Endothelial cell of umbilical vein (primary cell): ENCODE results near the gene SPANXN4. TPM values are rescaled to one million over a fixed set of nuclear protein-coding genes. Genes with fewer than 3 reads are reported as not detected.

ENCODE experiments used
- BruUV-seq: library from RNA; stranded (reverse); fragments of 400-500 nt; replicated peaks from 2 replicates; lab custom pipeline; 2021; lab: Mats Ljungman, UMichigan
- CTCF ChIA-PET: fragments of 300-600, 350-600 bp; sonication (Branson Sonifier 250); formaldehyde crosslinking; loops from one replicate; lab custom pipeline; 2021; ENCODE audit warnings: antibody characterized with exemption, inconsistent platforms; lab: Charles Lee
- POLR2A ChIA-PET: fragments of 300-600, 350-600 bp; sonication (Branson Sonifier 250); formaldehyde crosslinking; loops from one replicate; lab custom pipeline; 2021; ENCODE audit warnings: antibody characterized with exemption, inconsistent platforms; lab: Charles Lee
- DNase-seq: peaks from one replicate; pipeline ENCODE4 v3.0.0-alpha.2; 2011; ENCODE audit warnings: low read depth, low spot score
- FAIRE-seq: peaks from 2 replicates; lab custom pipeline; 2011; peaks lifted over from hg19 to GRCh38; lab: Jason Lieb, UNC
- H2AFZ ChIP-seq: 2 replicates; pipeline ENCODE4 v1.6.0; 2012; ENCODE audit warnings: low read depth, low read length, control low read depth, inconsistent platforms
- H3K27ac ChIP-seq: 2 replicates; pipeline ENCODE4 v1.5.1; 2011; ENCODE audit warnings: low read depth, mild to moderate bottlenecking, control low read depth, low read length, moderate library complexity; ENCODE audit not compliant: insufficient read depth
- H3K27me3 ChIP-seq, 2 experiments: 2 replicates each; pipeline versions ENCODE4 v1.6.0 to v1.6.1; 2011; ENCODE audit warnings: low read length in 2 of 2, mixed read lengths in 1 of 2; ENCODE audit not compliant: control insufficient read depth in 2 of 2, insufficient read depth in 2 of 2
- H3K36me3 ChIP-seq, 2 experiments: 2 replicates in 1 of 2; 3 replicates in 1 of 2; pipeline ENCODE4 v1.5.1; 2011; ENCODE audit warnings: low read length in 2 of 2, mild to moderate bottlenecking in 1 of 2, moderate library complexity in 1 of 2; ENCODE audit not compliant: control insufficient read depth in 2 of 2, insufficient read depth in 2 of 2; ENCODE audit errors: extremely low read depth in 1 of 2
- H3K4me1 ChIP-seq: 3 replicates; pipeline ENCODE4 v1.5.1; 2011; ENCODE audit warnings: mild to moderate bottlenecking, low read length; ENCODE audit not compliant: control insufficient read depth, insufficient read depth; ENCODE audit errors: extremely low read depth
- H3K4me2 ChIP-seq: 2 replicates; pipeline ENCODE4 v1.6.1; 2011; ENCODE audit warnings: low read length, control low read depth, mixed read lengths; ENCODE audit not compliant: insufficient read depth
- H3K4me3 ChIP-seq, 3 experiments: fragments of 200-600 bp in 1 of 3; sonication (generic), shearing (Covaris generic) in 1 of 3; replicated peaks in 1 of 3; 2 replicates each; pipeline ENCODE4 v1.5.1; 2011 to 2016; ENCODE audit warnings: control low read depth in 3 of 3, low read length in 3 of 3, mild to moderate bottlenecking in 2 of 3, inconsistent platforms in 1 of 3, low read depth in 1 of 3, moderate library complexity in 1 of 3; ENCODE audit not compliant: insufficient read depth in 1 of 3
- H3K79me2 ChIP-seq: 2 replicates; pipeline ENCODE4 v1.6.0; 2012; ENCODE audit warnings: low read length, inconsistent platforms; ENCODE audit not compliant: control insufficient read depth, insufficient read depth
- H3K9ac ChIP-seq: replicated peaks from 2 replicates; pipeline ENCODE3; 2011; ENCODE audit warnings: low read length, control low read depth; ENCODE audit not compliant: insufficient read depth; ENCODE audit errors: extremely low read depth
- H3K9me1 ChIP-seq: replicated peaks from 3 replicates; pipeline ENCODE4 v1.6.0; 2011; ENCODE audit warnings: mild to moderate bottlenecking, low read length; ENCODE audit not compliant: control insufficient read depth, insufficient read depth; ENCODE audit errors: extremely low read depth
- H3K9me3 ChIP-seq: replicated peaks from 2 replicates; pipeline ENCODE4 v1.5.1; 2012; ENCODE audit warnings: low read length, inconsistent platforms; ENCODE audit not compliant: control insufficient read depth, insufficient read depth
- H4K20me1 ChIP-seq: replicated peaks from 2 replicates; pipeline ENCODE3; 2011; ENCODE audit warnings: mild to moderate bottlenecking, low read length; ENCODE audit not compliant: control insufficient read depth, insufficient read depth; ENCODE audit errors: extremely low read depth
- CTCF ChIP-seq, 2 donors: IDR thresholded peaks; 1 replicate in 1 of 2; 2 replicates in 1 of 2; pipeline ENCODE4 v1.5.1; 2011; ENCODE audit warnings: low read length in 2 of 2, mild to moderate bottlenecking in 2 of 2, moderate library complexity in 2 of 2, control low read depth in 1 of 2, inconsistent platforms in 1 of 2, low read depth in 1 of 2; ENCODE audit not compliant: insufficient read depth in 1 of 2; ENCODE audit errors: extremely low read depth in 1 of 2
- FOS ChIP-seq: IDR thresholded peaks from 2 replicates; pipeline ENCODE4 v1.6.1; 2011; ENCODE audit warnings: mild to moderate bottlenecking, low read length, moderate library complexity, borderline replicate concordance; ENCODE audit not compliant: insufficient read depth
- GATA2 ChIP-seq: IDR thresholded peaks from 2 replicates; pipeline ENCODE4 v1.7.0; 2011; ENCODE audit warnings: low read depth, mild to moderate bottlenecking, moderate library complexity, mixed read lengths, low read length; ENCODE audit not compliant: insufficient read length, insufficient read depth
- JUN ChIP-seq: IDR thresholded peaks from 2 replicates; pipeline ENCODE4 v1.6.1; 2011; ENCODE audit warnings: borderline replicate concordance, low read depth; ENCODE audit not compliant: insufficient read length, insufficient read depth
- MYC ChIP-seq: IDR thresholded peaks from one replicate; pipeline ENCODE4 v1.6.1; 2011; ENCODE audit warnings: mild to moderate bottlenecking, low read depth, low read length
- POLR2A ChIP-seq: IDR thresholded peaks from 2 replicates; pipeline ENCODE4 v1.6.1; 2012; ENCODE audit warnings: low read depth, mild to moderate bottlenecking, control low read depth, low read length
- dilution Hi-C: fragments of 300-500 bp; cut with MboI; formaldehyde crosslinking; loops from one replicate; pipeline ENCODE4 v1.15.0; 2019; ENCODE audit warnings: low sequenced_read_pairs; ENCODE audit not compliant: extremely low pct_ligation_motif_present
- intact Hi-C: fragments of 100-400 bp; cut with micrococcal nuclease; formaldehyde crosslinking; loops from one replicate; pipeline ENCODE4 v1.10.0; 2022
- polyA plus RNA-seq, 4 experiments: library from polyadenylated mRNA; depleted of rRNA in 3 of 4; stranded (reverse) in 3 of 4; unstranded in 1 of 4; fragments of >200 nt; gene quantifications; 2 replicates each; pipeline versions ENCODE4 v1.2.1 to v1.2.3, GENCODE V29; 2011 to 2012; ENCODE audit warnings: missing spikeins in 1 of 4
- total RNA-seq: library from RNA; stranded (reverse); gene quantifications from 2 replicates; pipeline ENCODE4 v1.2.3, GENCODE V29; 2021
- TF ChIP-seq, protein P1 (sequence below): IDR thresholded peaks from 2 replicates; pipeline ENCODE4 v1.6.1; 2011; ENCODE audit not compliant: insufficient read depth, insufficient read length

Gene SPANXN4
- total and polyA plus RNA-seq, 2 donors (not counting 3 experiments of a cell fraction or from before 2014, with no cell fraction given), result not detected

- ChIA-PET POLR2A (no interaction called here), CTCF (no interaction called here)
- H3K9me3 ChIP-seq, result no peaks in the 10 kb centered on the region
- no peaks in the 10 kb centered on the region for H3K36me3 ChIP-seq
- H3K79me2 ChIP-seq, result no peaks in the 10 kb centered on the region
- H3K27me3 ChIP-seq, result no peaks in the 10 kb centered on the region
- intact Hi-C loops (no loop called here), dilution Hi-C loops (no loop called here)
- no peaks in the 10 kb centered on the region for H3K4me1 ChIP-seq
- no peaks in the 10 kb centered on the region for H3K9me1 ChIP-seq
- no peak for FAIRE-seq
- no peak for DNase-seq
- TF ChIP-seq JUN (no peak), CTCF (IDR thresholded peaks at IDR 0.05; ENCODE audit: extremely low read depth in 1 of 2, insufficient read depth in 1 of 2, low read depth in 1 of 2, low read length in 2 of 2) (no peak), GATA2 (no peak), MYC (no peak), POLR2A (no peak), FOS (no peak)
- TF ChIP-seq, protein P1, sequence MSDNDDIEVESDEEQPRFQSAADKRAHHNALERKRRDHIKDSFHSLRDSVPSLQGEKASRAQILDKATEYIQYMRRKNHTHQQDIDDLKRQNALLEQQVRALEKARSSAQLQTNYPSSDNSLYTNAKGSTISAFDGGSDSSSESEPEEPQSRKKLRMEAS, result no peak
- H3K27ac ChIP-seq, result no peak overlapping the region
- H3K9ac ChIP-seq, result no peak overlapping the region
- no peak overlapping the region for H2AFZ ChIP-seq
- BruUV-seq, result no TSS peak
- no peak overlapping the region for H3K4me2 ChIP-seq
- H3K4me3 ChIP-seq, result no peak overlapping the region
- no peaks in the 10 kb centered on the region for H4K20me1 ChIP-seq
These were observed 48.4 kb upstream of the SPANXN4 start for GRCh38 chrX:142977128-142977914.
